Measurements from ENCODE around the gene QRSL1.

DNA sequence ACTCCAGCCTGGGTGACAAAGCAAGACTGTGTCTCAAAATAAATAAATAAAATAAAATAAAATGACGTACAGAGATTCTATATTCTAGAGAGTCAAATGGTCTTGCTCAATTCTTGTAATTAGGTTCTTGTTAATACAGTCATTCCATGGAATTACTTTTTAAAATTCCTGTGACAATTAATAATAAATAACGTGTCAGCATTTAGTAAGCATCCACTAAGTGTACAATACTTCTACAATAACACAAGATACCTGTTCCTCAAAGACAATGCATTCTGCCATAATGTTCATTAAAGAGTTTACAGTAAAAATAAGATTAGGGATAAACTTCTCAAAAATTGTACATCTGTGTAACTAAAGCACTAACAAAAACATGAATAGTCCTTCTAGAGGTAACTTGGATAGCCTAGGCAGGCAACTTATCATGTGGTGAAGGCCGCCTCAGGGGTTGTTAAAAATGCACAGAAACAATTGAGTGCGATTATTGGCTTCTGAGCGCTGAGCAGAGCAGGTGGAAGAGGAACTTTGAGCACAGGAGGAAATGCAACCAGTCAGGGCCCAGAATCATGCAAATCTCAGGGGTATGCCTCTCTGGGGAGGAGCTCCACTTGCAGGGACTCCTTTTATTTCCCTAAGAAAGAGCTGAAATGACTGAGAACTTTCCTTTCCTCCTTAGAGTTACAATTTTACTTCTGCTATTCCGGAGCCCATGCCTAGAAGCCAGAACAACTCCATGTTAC lies 37.1 kb downstream of the QRSL1 start:
- TF ChIP-seq, protein P1, sequence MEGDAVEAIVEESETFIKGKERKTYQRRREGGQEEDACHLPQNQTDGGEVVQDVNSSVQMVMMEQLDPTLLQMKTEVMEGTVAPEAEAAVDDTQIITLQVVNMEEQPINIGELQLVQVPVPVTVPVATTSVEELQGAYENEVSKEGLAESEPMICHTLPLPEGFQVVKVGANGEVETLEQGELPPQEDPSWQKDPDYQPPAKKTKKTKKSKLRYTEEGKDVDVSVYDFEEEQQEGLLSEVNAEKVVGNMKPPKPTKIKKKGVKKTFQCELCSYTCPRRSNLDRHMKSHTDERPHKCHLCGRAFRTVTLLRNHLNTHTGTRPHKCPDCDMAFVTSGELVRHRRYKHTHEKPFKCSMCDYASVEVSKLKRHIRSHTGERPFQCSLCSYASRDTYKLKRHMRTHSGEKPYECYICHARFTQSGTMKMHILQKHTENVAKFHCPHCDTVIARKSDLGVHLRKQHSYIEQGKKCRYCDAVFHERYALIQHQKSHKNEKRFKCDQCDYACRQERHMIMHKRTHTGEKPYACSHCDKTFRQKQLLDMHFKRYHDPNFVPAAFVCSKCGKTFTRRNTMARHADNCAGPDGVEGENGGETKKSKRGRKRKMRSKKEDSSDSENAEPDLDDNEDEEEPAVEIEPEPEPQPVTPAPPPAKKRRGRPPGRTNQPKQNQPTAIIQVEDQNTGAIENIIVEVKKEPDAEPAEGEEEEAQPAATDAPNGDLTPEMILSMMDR (IDR thresholded peaks at IDR 0.05), result no peak
- TF ChIP-seq POLR2A (IDR thresholded peaks at IDR 0.05) (no peak), POLR2AphosphoS5 (IDR thresholded peaks at IDR 0.05; ENCODE audit: insufficient read depth in 1 of 2, low read depth in 1 of 2) (no peak)
